Measurements from ENCODE around the gene MAGI2. TPM values are rescaled to one million over a fixed set of nuclear protein-coding genes. Genes with fewer than 3 reads are reported as not detected.

MAGI2 gene
- total and polyA plus RNA-seq, 2 donors from 2014 or later = 4.4 to 9.0 TPM

DNA sequence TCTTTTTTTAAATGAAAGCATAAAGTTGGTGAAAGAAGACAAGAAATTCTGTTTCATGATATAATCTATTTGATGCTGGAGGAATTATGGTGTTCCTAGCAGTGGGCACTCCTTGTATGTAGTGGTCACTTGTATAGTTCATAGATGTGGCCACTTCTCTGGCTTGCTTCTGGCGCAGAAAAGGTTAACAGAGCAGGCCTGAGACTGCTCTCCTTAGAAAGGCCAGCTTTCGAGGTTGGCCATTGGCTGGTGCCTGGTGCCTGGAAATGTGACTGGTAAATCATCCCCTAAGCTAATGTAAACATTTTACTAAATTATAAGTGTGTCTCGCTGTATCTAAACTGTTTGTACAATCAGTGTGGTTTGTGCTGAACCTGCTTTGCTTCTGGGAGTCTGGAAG is 1378.8 kb downstream of the MAGI2 start:
- H3K27me3 ChIP-seq (ENCODE audit: control insufficient read depth, insufficient read depth, low read length) = no peaks in the 10 kb centered on the region
- no peaks in the 10 kb centered on the region for H3K9me3 ChIP-seq (ENCODE audit: control insufficient read depth in 2 of 3, insufficient read depth in 1 of 3, low read length in 3 of 3)
- intact Hi-C loops (cut with DNase I) = no loop called here
- FAIRE-seq (no peak), DNase-seq (no peak)
- H3K4me3 ChIP-seq (ENCODE audit: low read length in 3 of 3) = no peak overlapping the region
- H3K27ac ChIP-seq (ENCODE audit: low read depth in 2 of 2, low read length in 2 of 2) = no peak overlapping the region
- no peaks in the 10 kb centered on the region for H3K36me3 ChIP-seq (ENCODE audit: control insufficient read depth in 2 of 3, insufficient read depth in 3 of 3, low read length in 3 of 3)
- TF ChIP-seq, protein P1, sequence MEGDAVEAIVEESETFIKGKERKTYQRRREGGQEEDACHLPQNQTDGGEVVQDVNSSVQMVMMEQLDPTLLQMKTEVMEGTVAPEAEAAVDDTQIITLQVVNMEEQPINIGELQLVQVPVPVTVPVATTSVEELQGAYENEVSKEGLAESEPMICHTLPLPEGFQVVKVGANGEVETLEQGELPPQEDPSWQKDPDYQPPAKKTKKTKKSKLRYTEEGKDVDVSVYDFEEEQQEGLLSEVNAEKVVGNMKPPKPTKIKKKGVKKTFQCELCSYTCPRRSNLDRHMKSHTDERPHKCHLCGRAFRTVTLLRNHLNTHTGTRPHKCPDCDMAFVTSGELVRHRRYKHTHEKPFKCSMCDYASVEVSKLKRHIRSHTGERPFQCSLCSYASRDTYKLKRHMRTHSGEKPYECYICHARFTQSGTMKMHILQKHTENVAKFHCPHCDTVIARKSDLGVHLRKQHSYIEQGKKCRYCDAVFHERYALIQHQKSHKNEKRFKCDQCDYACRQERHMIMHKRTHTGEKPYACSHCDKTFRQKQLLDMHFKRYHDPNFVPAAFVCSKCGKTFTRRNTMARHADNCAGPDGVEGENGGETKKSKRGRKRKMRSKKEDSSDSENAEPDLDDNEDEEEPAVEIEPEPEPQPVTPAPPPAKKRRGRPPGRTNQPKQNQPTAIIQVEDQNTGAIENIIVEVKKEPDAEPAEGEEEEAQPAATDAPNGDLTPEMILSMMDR (IDR thresholded peaks at IDR 0.05; ENCODE audit: borderline replicate concordance, extremely low read depth, insufficient read depth) = no peak
- peaks cover 0 to 4% (median 0%) of the 10 kb centered on the region in 3 donors for H3K4me1 ChIP-seq (ENCODE audit: control insufficient read depth in 2 of 3, insufficient read depth in 2 of 3, low read depth in 1 of 3, low read length in 3 of 3)
- no peak overlapping the region for H3K9ac ChIP-seq (ENCODE audit: low read length in 3 of 3)

DNA sequence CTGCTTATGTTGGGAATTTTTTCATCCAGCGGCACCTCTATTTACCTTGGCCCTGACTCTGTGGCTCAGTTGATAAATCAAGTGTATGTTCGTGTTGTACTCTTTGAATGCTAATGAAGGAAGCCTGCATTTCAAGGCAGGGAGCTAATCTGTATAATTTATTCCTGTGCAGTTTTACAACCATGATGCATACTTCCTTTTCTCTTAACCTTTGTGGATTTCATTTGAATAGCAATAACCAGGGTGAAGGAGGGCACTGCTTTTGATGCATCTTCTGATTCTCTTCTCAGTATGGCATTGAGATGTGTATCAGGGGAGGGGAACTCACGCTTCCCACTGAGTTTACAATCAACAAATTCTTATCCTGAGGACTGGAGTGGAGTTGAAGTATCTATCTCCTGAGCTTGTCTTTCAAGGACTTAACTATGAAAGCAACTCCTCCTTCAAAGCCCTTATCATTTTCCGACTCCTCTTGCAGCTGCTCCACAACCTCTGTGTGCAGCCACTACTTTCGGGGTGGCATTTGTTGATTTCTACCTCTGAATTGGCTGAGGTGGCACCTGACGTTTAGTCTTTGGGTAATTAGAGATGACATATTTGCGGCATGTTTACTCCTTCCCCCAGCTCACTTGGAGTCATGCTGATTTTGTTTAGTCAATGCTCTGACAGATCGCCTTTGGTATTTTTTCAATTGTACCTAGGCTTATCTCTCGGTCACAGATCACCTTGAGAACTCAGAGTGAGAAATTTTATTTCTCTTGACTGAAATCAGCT is 1379.7 kb downstream of the MAGI2 start:
- H3K27me3 ChIP-seq (ENCODE audit: control insufficient read depth, insufficient read depth, low read length) = no peaks in the 10 kb centered on the region
- peak in 2 of 5 donors; percentile 31 to 47 for DNase-seq

DNA sequence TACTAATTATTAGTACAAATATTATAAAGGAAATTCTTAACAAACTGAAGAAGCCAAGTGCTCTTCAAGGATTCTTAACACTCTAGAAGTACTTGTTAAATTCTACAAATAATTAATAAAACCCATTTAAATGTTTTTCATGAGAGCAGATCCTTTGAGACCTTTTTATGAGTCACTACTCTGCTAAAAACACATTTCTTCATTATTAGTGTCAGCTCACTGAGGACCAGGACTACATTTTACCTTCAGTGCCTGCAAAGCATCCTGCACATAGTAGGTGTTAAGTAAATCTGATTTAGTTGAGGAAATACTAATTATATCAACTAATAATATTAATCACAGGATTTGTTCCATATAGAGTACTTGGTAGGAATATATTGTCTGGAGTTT is 1381.3 kb downstream of the MAGI2 start:
- no peak for FAIRE-seq
- Histone ChIP-seq H3K9me3 (ENCODE audit: control insufficient read depth in 2 of 3, insufficient read depth in 1 of 3, low read length in 3 of 3) (no peaks in the 10 kb centered on the region), H3K4me3 (ENCODE audit: low read length in 3 of 3) (no peak overlapping the region), H3K9ac (ENCODE audit: low read length in 3 of 3) (no peak overlapping the region), H3K4me1 (ENCODE audit: control insufficient read depth in 2 of 3, insufficient read depth in 2 of 3, low read depth in 1 of 3, low read length in 3 of 3) (peaks cover 0 to 4% (median 0%) of the 10 kb centered on the region in 3 donors), H3K27me3 (ENCODE audit: control insufficient read depth, insufficient read depth, low read length) (no peaks in the 10 kb centered on the region), H3K27ac (ENCODE audit: low read depth in 2 of 2, low read length in 2 of 2) (no peak overlapping the region), H3K36me3 (ENCODE audit: control insufficient read depth in 2 of 3, insufficient read depth in 3 of 3, low read length in 3 of 3) (no peaks in the 10 kb centered on the region)
- intact Hi-C loops (cut with DNase I) = no loop called here
- TF ChIP-seq, protein P1 (IDR thresholded peaks at IDR 0.05; ENCODE audit: borderline replicate concordance, extremely low read depth, insufficient read depth) = no peak
- no peak for DNase-seq

More for the DNA sequence above, 1379.7 kb downstream of the MAGI2 start:
- no peak overlapping the region for H3K4me3 ChIP-seq (ENCODE audit: low read length in 3 of 3)
- no peaks in the 10 kb centered on the region for H3K36me3 ChIP-seq (ENCODE audit: control insufficient read depth in 2 of 3, insufficient read depth in 3 of 3, low read length in 3 of 3)
- intact Hi-C loops (cut with DNase I) = no loop called here
- H3K9me3 ChIP-seq (ENCODE audit: control insufficient read depth in 2 of 3, insufficient read depth in 1 of 3, low read length in 3 of 3) = no peaks in the 10 kb centered on the region
- H3K27ac ChIP-seq (ENCODE audit: low read depth in 2 of 2, low read length in 2 of 2) = no peak overlapping the region
- H3K4me1 ChIP-seq (ENCODE audit: control insufficient read depth in 2 of 3, insufficient read depth in 2 of 3, low read depth in 1 of 3, low read length in 3 of 3) = peaks cover 0 to 4% (median 0%) of the 10 kb centered on the region in 3 donors
- no peak for FAIRE-seq
- H3K9ac ChIP-seq (ENCODE audit: low read length in 3 of 3) = no peak overlapping the region
- TF ChIP-seq, protein P1 (IDR thresholded peaks at IDR 0.05; ENCODE audit: borderline replicate concordance, extremely low read depth, insufficient read depth) = no peak
